NCI-H82 treated with DMSO at 0.1 percent for 48 hours (cell line): ENCODE measurements around the gene EPHA10.
A peak's percentile ranks its signal among the peaks of the same experiment; 100 is the strongest.

Experiments used
- DNase-seq: peaks from one replicate; lab custom pipeline; 2025; ENCODE audit not compliant: unreplicated experiment; lab: John Stamatoyannopoulos, UW

EPHA10 gene

GRCh38 chr1:37734629-37735591, 30.0 kb downstream of the EPHA10 start:
- no peak for DNase-seq

GRCh38 chr1:37732111-37732780, 32.7 kb downstream of the EPHA10 start:
- DNase-seq: no peak

- no peak for DNase-seq
These were observed 33.5 kb downstream of the EPHA10 start for GRCh38 chr1:37731312-37732019.

- DNase-seq: no peak
These were observed 34.5 kb downstream of the EPHA10 start for GRCh38 chr1:37730376-37730775.

- DNase-seq: no peak
These were observed 36.5 kb downstream of the EPHA10 start for GRCh38 chr1:37728416-37728815.

- DNase-seq: peak; percentile 84
These were observed 38.0 kb downstream of the EPHA10 start for GRCh38 chr1:37726751-37727585.

GRCh38 chr1:37725851-37726613, 38.9 kb downstream of the EPHA10 start:
- DNase-seq: no peak

GRCh38 chr1:37724575-37724974, 40.3 kb downstream of the EPHA10 start:
- no peak for DNase-seq

GRCh38 chr1:37723390-37724078, 41.4 kb downstream of the EPHA10 start:
- DNase-seq: no peak

GRCh38 chr1:37723072-37723389, 41.9 kb downstream of the EPHA10 start:
- no peak for DNase-seq

- DNase-seq: no peak
These were observed 42.5 kb downstream of the EPHA10 start for GRCh38 chr1:37722181-37723071.

- no peak for DNase-seq
These were observed 43.4 kb downstream of the EPHA10 start for GRCh38 chr1:37721565-37721964.

- DNase-seq: no peak
These were observed 44.4 kb downstream of the EPHA10 start for GRCh38 chr1:37720231-37721130.

GRCh38 chr1:37719572-37720195, 45.2 kb downstream of the EPHA10 start:
- DNase-seq: no peak

- DNase-seq: no peak
These were observed 45.9 kb downstream of the EPHA10 start for GRCh38 chr1:37718901-37719571.

GRCh38 chr1:37718181-37718900, 46.6 kb downstream of the EPHA10 start:
- no peak for DNase-seq
